HepG2 (cell line): ENCODE measurements around the gene SSC5D. TPM values are rescaled to one million over a fixed set of nuclear protein-coding genes. Genes with fewer than 3 reads are reported as not detected.

Source experiments
- ARID3A ChIP-seq: IDR thresholded peaks from 2 replicates; pipeline ENCODE4 v1.6.1; 2012; ENCODE audit warnings: low read depth, low read length, improper control_type of control experiment
- CBFB ChIP-seq: sonication (generic); formaldehyde crosslinking; IDR thresholded peaks from 2 replicates; pipeline ENCODE4 v1.4.0; 2020; ENCODE audit warnings: missing genetic modification reagents
- GATAD1 ChIP-seq: IDR thresholded peaks from 2 replicates; pipeline ENCODE4 v1.6.1; 2016; ENCODE audit warnings: missing genetic modification reagents, missing compliant biosample characterization
- GLI4 ChIP-seq: sonication (generic); formaldehyde crosslinking; IDR thresholded peaks from 2 replicates; pipeline ENCODE4 v1.5.1; 2020; ENCODE audit warnings: missing genetic modification reagents, mild to moderate bottlenecking, moderate library complexity, borderline replicate concordance
- GRHL1 ChIP-seq: sonication (generic); formaldehyde crosslinking; conservative IDR thresholded peaks from 2 replicates; pipeline ENCODE4 v1.8.0; 2022; ENCODE audit warnings: missing genetic modification reagents
- MED1 ChIP-seq: sonication (generic); formaldehyde crosslinking; IDR thresholded peaks from 2 replicates; pipeline ENCODE4 v1.4.0; 2020; ENCODE audit warnings: missing genetic modification reagents
- SUZ12 ChIP-seq: fragments of 150-350 bp; IDR thresholded peaks from 2 replicates; pipeline ENCODE4 v1.6.1; 2014; ENCODE audit warnings: low read depth, low read length
- TMF1 ChIP-seq: sonication (generic); formaldehyde crosslinking; IDR thresholded peaks from 2 replicates; pipeline ENCODE4 v1.8.1; 2022; ENCODE audit warnings: low read depth, missing genetic modification reagents
- ZBTB20 ChIP-seq: sonication (generic); formaldehyde crosslinking; IDR thresholded peaks from 2 replicates; pipeline ENCODE4 v1.8.1; 2023; ENCODE audit warnings: missing genetic modification reagents, low read depth, mild to moderate bottlenecking, borderline replicate concordance
- ZBTB7B ChIP-seq: sonication (generic); formaldehyde crosslinking; IDR thresholded peaks from 2 replicates; pipeline ENCODE4 v1.4.0; 2020; ENCODE audit warnings: missing genetic modification reagents
- ZEB1 ChIP-seq: IDR thresholded peaks from 2 replicates; pipeline ENCODE4 v1.6.1; 2012; ENCODE audit warnings: mild to moderate bottlenecking, low read depth, inconsistent platforms; ENCODE audit not compliant: insufficient replicate concordance
- ZKSCAN8 ChIP-seq: IDR thresholded peaks from 2 replicates; pipeline ENCODE4 v1.6.1; 2016; ENCODE audit warnings: borderline replicate concordance, missing genetic modification reagents, missing compliant biosample characterization
- ZNF460 ChIP-seq: sonication (generic); formaldehyde crosslinking; IDR thresholded peaks from 2 replicates; pipeline ENCODE4 v1.5.1; 2020; ENCODE audit warnings: missing genetic modification reagents, mild to moderate bottlenecking, borderline replicate concordance
- ZSCAN9 ChIP-seq: IDR thresholded peaks from 2 replicates; pipeline ENCODE4 v1.6.1; 2016; ENCODE audit warnings: borderline replicate concordance
- polyA plus RNA-seq, 8 experiments: library from polyadenylated mRNA; depleted of rRNA in 3 of 8; stranded (reverse) in 7 of 8; unstranded in 1 of 8; fragments of >200 nt; fragmentation: Illumina TruSeq in 4 of 8; extraction: Trizol in 4 of 8; gene quantifications; 2 replicates each; pipeline versions ENCODE4 v1.2.1 to v1.2.3, GENCODE V29; 2011 to 2016; ENCODE audit warnings: low read depth in 4 of 8, missing spikeins in 1 of 8, mixed read lengths in 1 of 8; ENCODE audit not compliant: insufficient read depth in 1 of 8
- total RNA-seq, 5 experiments: library from RNA; depleted of rRNA; stranded (reverse); fragments of >200 nt; fragmentation: Illumina TruSeq; extraction: Trizol; gene quantifications; 2 replicates each; pipeline ENCODE4 v1.2.3, GENCODE V29; 2016; ENCODE audit warnings: low read depth in 1 of 5
- TF ChIP-seq, protein P1 (sequence below), 2 experiments: IDR thresholded peaks; 2 replicates each; pipeline ENCODE4 v1.6.1; 2011 to 2012; ENCODE audit warnings: low read length in 2 of 2, borderline replicate concordance in 1 of 2, low read depth in 1 of 2, mild to moderate bottlenecking in 1 of 2, moderate library complexity in 1 of 2
- TF ChIP-seq, protein P2 (sequence below): sonication (generic); formaldehyde crosslinking; IDR thresholded peaks from 2 replicates; pipeline ENCODE4 v1.4.0; 2020; ENCODE audit warnings: missing genetic modification reagents

The SSC5D gene
- total and polyA plus RNA-seq, 2 of the 13 experiments (the other 11 are each of a cell fraction or from before 2014, with no cell fraction given) = not detected

DNA sequence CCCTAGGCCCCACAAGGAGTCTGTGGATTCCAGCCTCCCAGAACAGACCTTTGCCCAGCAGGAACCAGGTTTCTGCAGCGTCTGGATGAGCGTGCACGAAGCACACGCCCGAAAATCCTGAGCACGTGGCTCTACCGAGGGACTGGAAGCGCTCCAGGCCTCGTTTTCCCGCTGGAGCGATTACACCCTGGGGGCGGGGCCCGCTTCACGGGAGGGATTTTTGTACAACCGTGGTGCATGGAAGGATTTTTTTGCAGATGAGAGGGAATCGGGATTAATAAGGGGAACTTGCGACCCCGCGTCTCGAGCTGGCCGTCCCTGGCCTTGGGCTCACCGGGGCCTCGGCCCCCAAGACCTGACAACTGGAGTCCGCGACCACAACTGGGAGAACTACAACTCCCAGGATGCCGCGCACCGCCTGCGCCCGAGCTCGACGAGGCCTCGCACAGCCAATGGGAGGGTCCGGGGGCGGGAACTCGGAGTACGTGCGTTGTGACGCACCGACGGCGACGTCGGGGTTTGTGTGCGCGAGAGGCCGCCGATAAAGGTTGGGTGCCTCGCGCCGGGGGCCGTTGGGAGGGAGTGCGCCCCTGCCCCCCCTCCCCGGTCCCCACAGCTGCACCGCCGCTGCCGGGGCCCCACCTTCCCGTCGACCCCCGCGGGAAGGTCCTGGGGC lies 12.0 kb upstream of the SSC5D start, which contains the start of gene ZNF628 (continued):
- TF ChIP-seq, protein P1, sequence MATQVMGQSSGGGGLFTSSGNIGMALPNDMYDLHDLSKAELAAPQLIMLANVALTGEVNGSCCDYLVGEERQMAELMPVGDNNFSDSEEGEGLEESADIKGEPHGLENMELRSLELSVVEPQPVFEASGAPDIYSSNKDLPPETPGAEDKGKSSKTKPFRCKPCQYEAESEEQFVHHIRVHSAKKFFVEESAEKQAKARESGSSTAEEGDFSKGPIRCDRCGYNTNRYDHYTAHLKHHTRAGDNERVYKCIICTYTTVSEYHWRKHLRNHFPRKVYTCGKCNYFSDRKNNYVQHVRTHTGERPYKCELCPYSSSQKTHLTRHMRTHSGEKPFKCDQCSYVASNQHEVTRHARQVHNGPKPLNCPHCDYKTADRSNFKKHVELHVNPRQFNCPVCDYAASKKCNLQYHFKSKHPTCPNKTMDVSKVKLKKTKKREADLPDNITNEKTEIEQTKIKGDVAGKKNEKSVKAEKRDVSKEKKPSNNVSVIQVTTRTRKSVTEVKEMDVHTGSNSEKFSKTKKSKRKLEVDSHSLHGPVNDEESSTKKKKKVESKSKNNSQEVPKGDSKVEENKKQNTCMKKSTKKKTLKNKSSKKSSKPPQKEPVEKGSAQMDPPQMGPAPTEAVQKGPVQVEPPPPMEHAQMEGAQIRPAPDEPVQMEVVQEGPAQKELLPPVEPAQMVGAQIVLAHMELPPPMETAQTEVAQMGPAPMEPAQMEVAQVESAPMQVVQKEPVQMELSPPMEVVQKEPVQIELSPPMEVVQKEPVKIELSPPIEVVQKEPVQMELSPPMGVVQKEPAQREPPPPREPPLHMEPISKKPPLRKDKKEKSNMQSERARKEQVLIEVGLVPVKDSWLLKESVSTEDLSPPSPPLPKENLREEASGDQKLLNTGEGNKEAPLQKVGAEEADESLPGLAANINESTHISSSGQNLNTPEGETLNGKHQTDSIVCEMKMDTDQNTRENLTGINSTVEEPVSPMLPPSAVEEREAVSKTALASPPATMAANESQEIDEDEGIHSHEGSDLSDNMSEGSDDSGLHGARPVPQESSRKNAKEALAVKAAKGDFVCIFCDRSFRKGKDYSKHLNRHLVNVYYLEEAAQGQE (IDR thresholded peaks at IDR 0.05; ENCODE audit: borderline replicate concordance in 1 of 2, low read depth in 1 of 2, low read length in 2 of 2) = peak in 1 of 2 experiments; percentile 9; a peak in 1 of 4 replicates
- TF ChIP-seq, protein P2, sequence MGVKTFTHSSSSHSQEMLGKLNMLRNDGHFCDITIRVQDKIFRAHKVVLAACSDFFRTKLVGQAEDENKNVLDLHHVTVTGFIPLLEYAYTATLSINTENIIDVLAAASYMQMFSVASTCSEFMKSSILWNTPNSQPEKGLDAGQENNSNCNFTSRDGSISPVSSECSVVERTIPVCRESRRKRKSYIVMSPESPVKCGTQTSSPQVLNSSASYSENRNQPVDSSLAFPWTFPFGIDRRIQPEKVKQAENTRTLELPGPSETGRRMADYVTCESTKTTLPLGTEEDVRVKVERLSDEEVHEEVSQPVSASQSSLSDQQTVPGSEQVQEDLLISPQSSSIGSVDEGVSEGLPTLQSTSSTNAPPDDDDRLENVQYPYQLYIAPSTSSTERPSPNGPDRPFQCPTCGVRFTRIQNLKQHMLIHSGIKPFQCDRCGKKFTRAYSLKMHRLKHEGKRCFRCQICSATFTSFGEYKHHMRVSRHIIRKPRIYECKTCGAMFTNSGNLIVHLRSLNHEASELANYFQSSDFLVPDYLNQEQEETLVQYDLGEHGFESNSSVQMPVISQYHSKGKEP (CRISPR knock-in tag) = no peak
- TF ChIP-seq GATAD1 (CRISPR knock-in tag) = peak; percentile 81
- TF ChIP-seq SUZ12 = peak; percentile 76
- no peak for TF ChIP-seq CBFB (CRISPR knock-in tag)
- no peak for TF ChIP-seq ZKSCAN8
- TF ChIP-seq GRHL1 = no peak
- TF ChIP-seq TMF1 (CRISPR knock-in tag) = peak; percentile 38; the same call in 1 of the 2 replicates
- TF ChIP-seq ZSCAN9 = peak; percentile 62
- TF ChIP-seq ARID3A = no peak
- no peak for TF ChIP-seq ZNF460 (CRISPR knock-in tag)
- peak; percentile 57 for TF ChIP-seq MED1 (CRISPR knock-in tag)
- no peak for TF ChIP-seq ZEB1
- peak; percentile 61; the same call in 1 of the 2 replicates for TF ChIP-seq ZBTB7B
- TF ChIP-seq GLI4 (CRISPR knock-in tag) = no peak; the same call in 1 of the 2 replicates
- TF ChIP-seq ZBTB20 (CRISPR knock-in tag) = peak; percentile 88; the same call in 1 of the 2 replicates
